H9 (cell line): ENCODE measurements around the gene C2orf72. TPM values are rescaled to one million over a fixed set of nuclear protein-coding genes. Genes with fewer than 3 reads are reported as not detected.

Experiments used
- DNase-seq: peaks from one replicate; pipeline ENCODE4 v3.0.0-alpha.2; 2017
- H2AFZ ChIP-seq: one replicate; pipeline ENCODE4 v1.6.1; 2013; ENCODE audit warnings: mild to moderate bottlenecking, low read length, control low read depth, moderate library complexity
- H2AK5ac ChIP-seq: 2 replicates; pipeline ENCODE4 v1.6.1; 2013; ENCODE audit warnings: low read length, control low read depth, mixed read lengths; ENCODE audit not compliant: insufficient read length
- H2BK120ac ChIP-seq: one replicate; pipeline ENCODE4 v1.6.1; 2013; ENCODE audit warnings: low read depth, mild to moderate bottlenecking, low read length, control low read depth, inconsistent platforms; ENCODE audit not compliant: poor library complexity, severe bottlenecking
- H2BK12ac ChIP-seq: 2 replicates; pipeline ENCODE4 v1.6.1; 2013; ENCODE audit warnings: low read length, control low read depth, mixed read lengths, low read depth; ENCODE audit not compliant: insufficient read length
- H2BK15ac ChIP-seq: 2 replicates; pipeline ENCODE4 v1.6.1; 2013; ENCODE audit warnings: low read depth, low read length, control low read depth
- H2BK20ac ChIP-seq: one replicate; pipeline ENCODE4 v1.6.1; 2013; ENCODE audit warnings: low read depth, mild to moderate bottlenecking, low read length, control low read depth, inconsistent platforms; ENCODE audit not compliant: poor library complexity, severe bottlenecking
- H2BK5ac ChIP-seq: 2 replicates; pipeline ENCODE4 v1.6.1; 2013; ENCODE audit warnings: low read length, control low read depth, mixed read lengths; ENCODE audit not compliant: insufficient read length
- H3K14ac ChIP-seq: 2 replicates; pipeline ENCODE4 v1.6.1; 2013; ENCODE audit warnings: low read length, control low read depth; ENCODE audit not compliant: insufficient read depth
- H3K18ac ChIP-seq: 2 replicates; pipeline ENCODE4 v1.6.1; 2013; ENCODE audit warnings: low read depth, mild to moderate bottlenecking, mixed read lengths, low read length, control low read depth; ENCODE audit not compliant: insufficient read length
- H3K23ac ChIP-seq: 2 replicates; pipeline ENCODE4 v1.6.1; 2013; ENCODE audit warnings: low read length, control low read depth, mixed read lengths, low read depth; ENCODE audit not compliant: insufficient read length
- H3K23me2 ChIP-seq: 2 replicates; pipeline ENCODE4 v1.6.1; 2013; ENCODE audit warnings: low read depth, mild to moderate bottlenecking, mixed read lengths, low read length, control low read depth; ENCODE audit not compliant: insufficient read length, poor library complexity, severe bottlenecking
- H3K27ac ChIP-seq: 2 replicates; pipeline ENCODE4 v1.5.1; 2013; ENCODE audit warnings: low read length, control low read depth, mixed read lengths, low read depth; ENCODE audit not compliant: insufficient read length
- H3K27me3 ChIP-seq: 2 replicates; pipeline ENCODE4 v1.6.1; 2013; ENCODE audit warnings: low read length, control low read depth, inconsistent platforms; ENCODE audit not compliant: insufficient read depth
- H3K4ac ChIP-seq: 2 replicates; pipeline ENCODE4 v1.6.1; 2013; ENCODE audit warnings: low read depth, mild to moderate bottlenecking, control low read depth, inconsistent platforms, low read length, moderate library complexity
- H3K4me1 ChIP-seq: 2 replicates; pipeline ENCODE4 v1.6.1; 2013; ENCODE audit warnings: low read length, control low read depth, inconsistent platforms; ENCODE audit not compliant: insufficient read depth
- H3K4me2 ChIP-seq: 2 replicates; pipeline ENCODE4 v1.6.1; 2013; ENCODE audit warnings: low read length, control low read depth, mixed read lengths; ENCODE audit not compliant: insufficient read length, insufficient read depth
- H3K56ac ChIP-seq: 2 replicates; pipeline ENCODE4 v1.6.1; 2013; ENCODE audit warnings: low read depth, mild to moderate bottlenecking, mixed read lengths, low read length, control low read depth; ENCODE audit not compliant: insufficient read length
- H3K79me1 ChIP-seq: 2 replicates; pipeline ENCODE4 v1.6.1; 2013; ENCODE audit warnings: low read depth, mild to moderate bottlenecking, moderate library complexity, low read length, control low read depth, inconsistent platforms; ENCODE audit not compliant: insufficient read depth, poor library complexity, severe bottlenecking
- H3K79me2 ChIP-seq: 2 replicates; pipeline ENCODE4 v1.6.1; 2013; ENCODE audit warnings: low read length, control low read depth, inconsistent platforms; ENCODE audit not compliant: insufficient read depth
- H3K9ac ChIP-seq: 2 replicates; pipeline ENCODE4 v1.6.1; 2013; ENCODE audit warnings: low read length, control low read depth, mixed read lengths; ENCODE audit not compliant: insufficient read length; ENCODE audit errors: extremely low read depth
- H3K9me3 ChIP-seq: one replicate; pipeline ENCODE4 v1.6.1; 2013; ENCODE audit warnings: low read depth, low read length, inconsistent platforms; ENCODE audit not compliant: control insufficient read depth
- H3T11ph ChIP-seq: one replicate; pipeline ENCODE4 v1.6.1; 2013; ENCODE audit warnings: mild to moderate bottlenecking, low read length, control low read depth, inconsistent platforms
- H4K20me1 ChIP-seq: one replicate; pipeline ENCODE4 v1.6.1; 2013; ENCODE audit not compliant: control insufficient read depth, insufficient read length, insufficient read depth
- H4K5ac ChIP-seq: 2 replicates; pipeline ENCODE4 v1.6.1; 2013; ENCODE audit warnings: low read depth, mild to moderate bottlenecking, mixed read lengths, low read length, control low read depth; ENCODE audit not compliant: insufficient read length
- H4K8ac ChIP-seq: replicated peaks from 2 replicates; pipeline ENCODE4 v1.6.1; 2013; ENCODE audit warnings: low read length, control low read depth, mixed read lengths, low read depth; ENCODE audit not compliant: insufficient read length
- H4K91ac ChIP-seq: 2 replicates; pipeline ENCODE4 v1.6.1; 2013; ENCODE audit warnings: low read depth, mild to moderate bottlenecking, moderate library complexity, mixed read lengths, low read length, control low read depth; ENCODE audit not compliant: insufficient read length
- H3K27ac Mint-ChIP-seq, 3 experiments: 2 replicates in 2 of 3; 3 replicates in 1 of 3; pipeline ENCODE4 v1.8.0; 2020 to 2021; ENCODE audit warnings: mixed read lengths in 3 of 3, mild to moderate bottlenecking in 1 of 3, moderate library complexity in 1 of 3
- H3K27me3 Mint-ChIP-seq: 2 replicates; pipeline ENCODE4 v1.8.0; 2021; ENCODE audit warnings: low read depth, mild to moderate bottlenecking, moderate library complexity, mixed read lengths
- H3K36me3 Mint-ChIP-seq, 3 experiments: 2 replicates in 2 of 3; 3 replicates in 1 of 3; pipeline ENCODE4 v1.8.0; 2020 to 2021; ENCODE audit warnings: low read depth in 3 of 3, mixed read lengths in 3 of 3; ENCODE audit not compliant: insufficient read depth in 1 of 3
- H3K4me1 Mint-ChIP-seq, 2 experiments: 2 replicates each; pipeline ENCODE4 v1.8.0; 2020; ENCODE audit warnings: mixed read lengths in 2 of 2
- H3K4me3 Mint-ChIP-seq, 2 experiments: 2 replicates in 1 of 2; 3 replicates in 1 of 2; pipeline ENCODE4 v1.8.0; 2020 to 2021; ENCODE audit warnings: mild to moderate bottlenecking in 2 of 2, mixed read lengths in 2 of 2, moderate library complexity in 1 of 2
- H3K9me3 Mint-ChIP-seq, 2 experiments: 2 replicates in 1 of 2; 3 replicates in 1 of 2; pipeline ENCODE4 v1.8.0; 2020; ENCODE audit warnings: mild to moderate bottlenecking in 2 of 2, mixed read lengths in 2 of 2, moderate library complexity in 1 of 2
- WGBS: extraction: QIAGEN DNeasy Blood & Tissue Kit; methylation state at CpG from one replicate; pipeline ENCODE4 v1.1.7; 2013; ENCODE audit warnings: missing lambda C conversion rate, low lambda C conversion rate, mixed read lengths; ENCODE audit not compliant: insufficient read length; ENCODE audit errors: extremely low coverage; 5-methylcytosine and 5-hydroxymethylcytosine counted together
- total RNA-seq: library from RNA; stranded (reverse); gene quantifications from 2 replicates; pipeline ENCODE4 v1.2.1, GENCODE V29; 2021
- TF ChIP-seq, protein P1 (sequence below): fragments of 200-600 bp; sonication (generic); conservative IDR thresholded peaks from 3 replicates; pipeline ENCODE4 v1.8.0; 2021; ENCODE audit warnings: antibody characterized with exemption, mild to moderate bottlenecking

Gene C2orf72
- total RNA-seq, 1 experiment from 2014 or later: 1.0 TPM

DNA sequence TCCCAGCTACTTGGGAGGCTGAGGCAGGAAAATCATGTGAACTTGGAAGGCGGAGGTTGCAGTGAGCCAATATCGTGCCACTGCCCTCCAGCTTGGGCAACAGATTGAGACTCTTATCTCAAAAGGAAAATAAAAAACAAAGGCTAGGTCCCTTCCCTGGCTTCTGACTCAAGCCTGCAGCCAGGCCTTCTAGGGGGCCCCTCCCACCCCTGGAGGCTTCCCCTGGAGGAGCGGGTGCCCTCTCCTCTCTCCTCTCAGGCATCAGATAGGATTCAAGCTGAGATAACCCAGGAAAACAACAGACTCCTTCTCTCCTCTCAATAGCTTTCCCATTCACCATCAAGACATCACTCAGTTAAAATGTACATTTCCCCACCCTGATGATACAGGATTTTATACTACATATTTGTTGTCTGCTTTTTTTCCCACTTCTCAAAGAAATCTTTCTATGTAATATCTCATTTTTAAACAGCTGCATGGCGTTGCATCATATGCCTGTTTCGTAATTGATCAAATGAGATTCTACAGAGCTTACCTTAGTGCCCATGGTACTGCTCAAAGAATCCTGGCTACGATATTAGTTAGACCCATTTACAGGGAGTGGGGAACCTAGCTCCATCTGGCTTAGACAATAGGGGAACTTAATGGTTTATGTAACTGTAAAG lies 20.6 kb upstream of the C2orf72 start:
- no peak overlapping the region for H4K8ac ChIP-seq
- no peaks in the 10 kb centered on the region; a peak in 2 of 5 replicates for H3K9me3 Mint-ChIP-seq
- H3K9ac ChIP-seq: no peak overlapping the region

More for the DNA sequence above, 20.6 kb upstream of the C2orf72 start:
- Histone ChIP-seq H3K79me2 (no peaks in the 10 kb centered on the region), H3K79me1 (no peaks in the 10 kb centered on the region), H3K23ac (no peak overlapping the region), H3K27ac (no peak overlapping the region), H4K20me1 (no peaks in the 10 kb centered on the region), H4K5ac (no peak overlapping the region), H2AFZ (no peak overlapping the region), H2BK20ac (no peak overlapping the region), H2BK12ac (no peak overlapping the region), H3K27me3 (no peaks in the 10 kb centered on the region; the same call in 1 of the 2 replicates), H3T11ph (no peak overlapping the region), H2BK120ac (no peak overlapping the region), H3K56ac (no peak overlapping the region), H3K14ac (no peak overlapping the region), H3K18ac (no peak overlapping the region), H3K4me1 (no peaks in the 10 kb centered on the region), H3K9me3 (no peaks in the 10 kb centered on the region), H2BK5ac (no peak overlapping the region), H3K23me2 (no peaks in the 10 kb centered on the region), H3K4ac (no peak overlapping the region), H2BK15ac (no peak overlapping the region), H4K91ac (no peak overlapping the region), H2AK5ac (no peak overlapping the region), H3K4me2 (no peak overlapping the region)
- DNase-seq: no peak
- TF ChIP-seq, protein P1, sequence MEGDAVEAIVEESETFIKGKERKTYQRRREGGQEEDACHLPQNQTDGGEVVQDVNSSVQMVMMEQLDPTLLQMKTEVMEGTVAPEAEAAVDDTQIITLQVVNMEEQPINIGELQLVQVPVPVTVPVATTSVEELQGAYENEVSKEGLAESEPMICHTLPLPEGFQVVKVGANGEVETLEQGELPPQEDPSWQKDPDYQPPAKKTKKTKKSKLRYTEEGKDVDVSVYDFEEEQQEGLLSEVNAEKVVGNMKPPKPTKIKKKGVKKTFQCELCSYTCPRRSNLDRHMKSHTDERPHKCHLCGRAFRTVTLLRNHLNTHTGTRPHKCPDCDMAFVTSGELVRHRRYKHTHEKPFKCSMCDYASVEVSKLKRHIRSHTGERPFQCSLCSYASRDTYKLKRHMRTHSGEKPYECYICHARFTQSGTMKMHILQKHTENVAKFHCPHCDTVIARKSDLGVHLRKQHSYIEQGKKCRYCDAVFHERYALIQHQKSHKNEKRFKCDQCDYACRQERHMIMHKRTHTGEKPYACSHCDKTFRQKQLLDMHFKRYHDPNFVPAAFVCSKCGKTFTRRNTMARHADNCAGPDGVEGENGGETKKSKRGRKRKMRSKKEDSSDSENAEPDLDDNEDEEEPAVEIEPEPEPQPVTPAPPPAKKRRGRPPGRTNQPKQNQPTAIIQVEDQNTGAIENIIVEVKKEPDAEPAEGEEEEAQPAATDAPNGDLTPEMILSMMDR: no peak
- Mint-ChIP-seq H3K36me3 (peaks cover 0 to 4% (median 0%) of the 10 kb centered on the region in 3 experiments; a peak in 1 of 7 replicates), H3K4me3 (no peak overlapping the region), H3K27ac (no peak overlapping the region), H3K4me1 (peaks cover 23 to 30% of the 10 kb centered on the region in 2 experiments), H3K27me3 (peaks cover 33% of the 10 kb centered on the region)
- no CpG with 5 or more reads among the region's 6 CpGs for WGBS
